Upper lobe of left lung (tissue), 4 donors: ENCODE results near the gene OGFOD1.

ENCODE experiments used
- CTCF ChIP-seq, 6 experiments: fragments of 450-650 bp in 4 of 6; fragments of 200-600 bp in 2 of 6; sonication (generic) in 2 of 6; IDR thresholded peaks; one replicate each; pipeline ENCODE4 v1.5.1; 2016 to 2019; ENCODE audit warnings: antibody characterized with exemption in 6 of 6
- EP300 ChIP-seq, 4 donors: sonication (generic); formaldehyde crosslinking; IDR thresholded peaks; one replicate each; pipeline ENCODE4 v1.5.1; 2017; ENCODE audit warnings: antibody characterized with exemption in 4 of 4, control low read depth in 2 of 4

GRCh38 chr16:56448005-56448404 is 3.3 kb upstream of the OGFOD1 start:
- no peak for TF ChIP-seq CTCF (IDR thresholded peaks at IDR 0.05)
- no peak for TF ChIP-seq EP300 (IDR thresholded peaks at IDR 0.05)
